NCI-H460 (cell line): ENCODE data around the gene NCKAP5. TPM values are rescaled to one million over a fixed set of nuclear protein-coding genes. Genes with fewer than 3 reads are reported as not detected.

ENCODE experiments used
- DNase-seq: peaks from one replicate; pipeline ENCODE4 v3.0.0-alpha.2; 2016; ENCODE audit warnings: low read depth; ENCODE audit errors: extremely low read depth
- total RNA-seq: library from RNA; depleted of rRNA; stranded (reverse); fragments of >200 nt; shearing (Covaris generic); gene quantifications from 2 replicates; pipeline ENCODE4 v1.2.3, GENCODE V29; 2014

NCKAP5 gene
- total RNA-seq, 1 experiment from 2014 or later: 10.0 TPM

DNA sequence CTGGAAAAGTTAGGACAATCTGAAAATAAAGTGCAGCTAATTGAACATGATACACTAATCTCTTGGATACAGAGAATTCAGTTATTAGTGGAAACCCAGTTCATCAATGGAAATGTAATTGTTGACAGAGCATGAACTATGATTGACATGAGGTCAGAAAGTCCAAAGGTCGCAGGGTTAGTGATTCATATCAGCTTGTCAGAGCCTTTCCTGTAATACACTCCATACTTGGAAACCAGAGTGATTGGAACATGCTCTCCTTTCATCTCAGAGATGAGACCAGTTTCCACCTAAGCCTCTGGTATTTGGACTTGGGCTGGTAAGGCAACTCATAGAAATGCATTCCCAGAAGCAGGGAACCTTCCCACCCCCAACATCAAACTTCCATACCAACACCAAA, 8.5 kb upstream of the NCKAP5 start:
- no peak for DNase-seq

DNA sequence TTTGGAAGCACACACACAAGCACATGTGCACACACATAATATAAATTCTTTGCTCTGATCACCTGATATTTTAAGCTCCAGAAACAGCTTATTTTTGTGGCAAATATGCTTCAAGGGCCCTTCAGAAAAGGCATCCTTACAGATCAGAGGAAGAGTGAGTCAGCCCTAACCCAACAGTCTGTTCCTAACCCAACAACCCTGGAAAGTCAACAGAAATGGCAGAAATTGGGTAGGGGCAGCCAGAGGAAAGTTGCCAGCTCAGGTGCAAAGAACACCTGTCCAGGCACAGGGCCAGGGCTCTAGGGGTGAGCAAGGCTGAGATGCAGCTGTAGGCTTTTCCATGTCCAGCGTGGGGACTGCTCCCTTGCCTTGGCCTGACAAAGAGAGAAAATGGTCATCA, 6.4 kb upstream of the NCKAP5 start:
- no peak for DNase-seq

DNA sequence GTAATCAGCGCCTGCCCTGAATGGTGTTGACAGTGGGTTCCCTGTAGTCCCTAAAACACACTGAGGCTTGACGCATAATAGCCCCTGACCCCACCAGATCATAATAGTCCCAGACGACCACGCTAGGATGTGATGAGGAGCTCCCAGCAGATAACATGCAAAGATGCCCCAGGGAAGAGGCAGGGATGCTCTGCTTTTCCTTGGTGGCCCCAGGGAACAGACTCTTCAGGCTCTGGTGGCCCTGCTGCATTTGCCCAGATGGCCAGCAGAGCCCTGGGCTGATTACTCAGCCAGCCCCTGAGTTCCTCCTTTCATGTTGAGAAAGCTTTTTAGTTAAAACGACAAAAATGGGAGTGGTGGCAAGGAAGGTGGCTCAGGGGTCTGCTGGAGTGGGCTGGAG, 5.9 kb upstream of the NCKAP5 start:
- DNase-seq: no peak

DNA sequence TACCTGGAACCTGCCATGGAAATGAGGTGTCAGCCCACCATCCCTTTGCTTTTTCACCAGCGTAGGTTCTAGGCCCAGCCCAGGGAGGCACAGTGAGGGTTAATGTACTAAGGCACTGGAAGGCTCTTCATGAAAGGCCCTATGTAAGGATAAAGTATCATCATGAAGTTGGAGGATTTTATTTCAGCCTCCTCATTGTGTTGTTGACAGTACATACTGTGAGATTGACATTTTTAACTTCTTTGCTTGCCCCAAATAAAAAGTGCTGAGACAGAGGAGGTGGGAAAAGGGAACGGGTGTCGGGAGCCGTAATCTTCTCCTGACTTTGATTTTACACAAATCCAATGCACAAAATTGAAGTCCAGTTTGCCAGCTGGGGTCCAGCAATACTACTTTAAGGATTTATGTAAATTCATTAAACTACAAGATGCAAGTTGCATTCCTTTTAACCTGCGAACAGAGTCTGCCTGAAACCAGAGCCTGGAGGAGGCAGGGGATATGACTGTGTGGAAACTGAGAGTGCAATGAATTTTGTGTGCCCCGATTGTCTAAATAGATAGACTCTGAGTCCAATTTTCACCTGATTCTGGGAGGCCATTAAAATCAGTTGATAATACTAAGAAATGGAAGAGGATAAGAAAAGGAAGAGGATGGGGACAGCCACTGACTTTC, 5.4 kb upstream of the NCKAP5 start:
- DNase-seq: no peak

DNA sequence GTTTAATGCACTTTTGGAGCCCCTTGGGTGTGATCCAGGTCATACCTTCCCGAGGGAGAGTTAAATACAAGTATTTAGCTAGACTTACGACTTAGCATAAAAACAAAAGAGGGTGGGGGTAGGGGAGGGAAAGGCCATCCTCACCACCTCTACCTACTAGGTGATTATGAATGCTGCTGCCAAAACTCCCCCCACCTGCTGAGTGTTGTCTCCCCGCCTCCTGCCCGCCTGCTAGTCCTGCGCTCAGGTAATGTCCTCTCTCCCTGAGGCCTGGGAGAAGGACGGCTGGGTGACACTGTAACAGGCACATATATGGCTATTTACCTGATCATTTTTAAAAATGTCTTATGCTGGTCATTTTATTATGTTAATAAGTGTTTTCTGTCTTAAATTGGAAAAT, 3.0 kb upstream of the NCKAP5 start:
- DNase-seq: no peak

DNA sequence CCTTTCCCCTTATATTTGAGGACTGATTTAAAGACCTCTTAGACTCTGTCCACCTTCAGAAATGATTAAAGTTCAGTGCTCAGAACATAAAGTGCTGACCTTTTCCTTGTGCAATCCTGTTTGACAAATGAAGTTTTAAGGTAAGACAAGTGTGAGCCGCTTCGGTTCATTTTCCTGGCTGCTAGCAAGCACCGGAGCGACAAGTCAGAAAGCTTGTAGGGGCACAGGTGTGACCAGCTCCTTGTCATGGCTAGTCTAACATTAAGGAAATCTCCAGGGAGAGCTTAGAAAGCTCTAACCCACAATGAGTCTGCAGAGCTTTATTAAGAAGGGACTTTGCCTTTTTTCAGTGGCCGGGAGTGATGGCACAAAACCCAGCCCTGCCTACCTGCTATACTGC, 2.3 kb upstream of the NCKAP5 start:
- DNase-seq: no peak

DNA sequence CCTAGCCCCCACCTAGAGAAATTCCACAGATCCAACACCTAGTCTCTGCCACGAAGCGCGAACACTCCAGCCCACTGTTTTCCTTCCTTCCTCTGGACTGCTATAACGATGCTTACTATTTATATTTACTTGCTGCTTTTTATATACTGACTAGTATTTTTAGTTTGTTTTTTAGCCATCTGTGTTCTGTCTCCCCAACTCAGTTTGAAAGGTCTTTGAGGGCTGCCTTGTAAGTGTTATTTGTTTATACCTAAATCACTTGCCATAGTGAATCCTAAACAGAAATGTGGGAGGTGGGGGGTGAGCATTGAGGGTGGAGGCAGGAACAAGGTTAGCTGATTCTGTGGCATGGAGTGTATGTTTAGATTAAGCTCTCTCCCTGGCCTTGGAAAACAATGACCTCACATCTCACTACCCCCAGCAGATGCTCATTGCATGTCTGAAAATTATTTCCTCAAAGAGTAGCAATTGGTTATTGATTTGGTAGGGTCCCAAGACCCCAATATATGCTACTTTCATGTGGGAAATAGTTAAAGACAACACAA, 1.1 kb upstream of the NCKAP5 start:
- no peak for DNase-seq

DNA sequence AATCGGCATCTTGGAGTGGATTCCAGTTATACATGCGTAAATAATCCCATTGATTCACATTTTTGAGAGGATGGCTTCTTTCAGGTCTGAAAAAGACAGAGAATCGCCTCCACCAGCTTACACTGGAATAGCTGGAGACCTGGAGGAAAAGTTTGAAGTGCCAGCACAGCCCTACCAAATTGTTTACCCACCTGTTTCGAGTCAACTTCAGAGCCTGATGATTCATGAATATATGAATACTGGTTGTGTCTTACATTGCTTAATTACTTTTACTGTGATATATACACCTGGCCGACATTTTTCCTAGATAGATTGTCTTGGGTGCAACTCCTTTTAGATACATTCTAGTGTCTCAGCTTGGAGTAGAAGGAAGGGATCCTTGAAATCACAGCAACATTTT, 335 bp upstream of the NCKAP5 start:
- DNase-seq: no peak

DNA sequence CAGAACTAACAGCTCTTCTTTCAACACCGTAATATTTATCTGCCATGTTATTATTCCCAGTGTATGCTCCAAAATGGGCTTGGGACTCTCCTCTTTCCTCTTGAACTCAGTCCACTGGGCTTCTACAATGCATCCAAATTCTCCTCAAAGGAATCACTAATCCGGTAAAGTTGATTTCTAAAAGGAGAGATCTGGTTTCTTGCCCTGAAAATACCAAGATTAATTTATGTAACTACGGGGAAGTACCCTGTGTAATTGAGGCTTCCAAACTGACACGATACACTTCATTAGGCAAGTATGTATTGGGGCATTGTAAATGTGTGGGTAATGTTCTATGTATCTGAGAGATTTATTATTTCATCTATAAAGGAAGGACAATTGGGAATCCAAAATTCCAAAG, 5.7 kb downstream of the NCKAP5 start:
- DNase-seq: no peak

DNA sequence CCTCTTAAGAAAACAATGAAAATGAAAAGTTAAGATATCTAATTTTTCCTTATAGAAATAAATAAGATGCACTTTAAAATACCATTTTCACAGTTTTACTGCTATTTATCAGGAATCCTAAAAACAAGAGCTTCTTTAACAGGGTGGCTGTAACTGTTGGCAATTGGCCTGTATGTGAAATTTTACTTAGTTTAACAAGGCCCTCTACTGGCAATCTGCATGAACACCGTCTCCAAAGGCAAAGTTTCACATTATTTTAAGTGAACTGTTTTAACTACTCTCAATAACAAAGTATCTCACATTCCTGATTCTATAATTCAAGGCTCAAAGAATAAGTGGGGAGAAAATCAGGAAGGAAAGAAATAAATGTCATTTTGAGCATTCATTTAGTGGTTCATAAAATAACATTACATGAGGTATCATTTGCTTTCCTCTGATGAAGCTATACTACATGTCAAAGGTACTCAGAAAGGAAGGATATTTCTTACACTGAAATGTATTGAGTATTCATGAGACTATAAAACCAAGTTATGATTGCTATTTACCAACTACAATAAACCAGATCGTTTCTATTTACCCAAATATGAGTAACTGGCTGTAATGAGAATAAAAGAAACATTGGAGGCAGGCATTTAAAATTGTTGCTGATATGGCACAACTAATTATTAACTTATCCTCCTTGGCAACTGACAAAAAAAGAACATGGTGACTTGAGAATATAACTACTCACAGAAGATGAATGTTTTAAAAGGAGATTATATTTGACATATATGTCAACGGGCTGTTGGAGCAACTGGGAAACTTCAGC, 7.0 kb downstream of the NCKAP5 start:
- DNase-seq: peak; percentile 69

DNA sequence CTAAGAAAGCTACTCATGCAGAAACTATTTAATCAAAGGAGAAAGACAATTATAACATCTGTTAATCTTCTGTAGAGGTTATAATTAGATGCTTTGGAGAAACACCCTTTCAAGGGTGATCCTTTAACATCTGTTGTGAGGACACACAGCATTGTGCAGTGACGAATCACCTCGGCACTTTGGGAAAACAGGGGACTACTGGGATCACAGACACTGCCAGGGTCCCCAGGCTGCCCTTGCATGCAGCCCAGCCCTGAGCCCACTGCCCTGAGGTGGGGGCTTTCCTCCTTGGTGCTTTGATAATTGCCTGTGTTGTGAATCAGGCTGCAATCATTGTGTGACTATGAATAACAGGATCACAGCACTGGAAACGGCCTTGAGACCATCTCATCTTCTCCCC, 10.6 kb downstream of the NCKAP5 start:
- DNase-seq: no peak

DNA sequence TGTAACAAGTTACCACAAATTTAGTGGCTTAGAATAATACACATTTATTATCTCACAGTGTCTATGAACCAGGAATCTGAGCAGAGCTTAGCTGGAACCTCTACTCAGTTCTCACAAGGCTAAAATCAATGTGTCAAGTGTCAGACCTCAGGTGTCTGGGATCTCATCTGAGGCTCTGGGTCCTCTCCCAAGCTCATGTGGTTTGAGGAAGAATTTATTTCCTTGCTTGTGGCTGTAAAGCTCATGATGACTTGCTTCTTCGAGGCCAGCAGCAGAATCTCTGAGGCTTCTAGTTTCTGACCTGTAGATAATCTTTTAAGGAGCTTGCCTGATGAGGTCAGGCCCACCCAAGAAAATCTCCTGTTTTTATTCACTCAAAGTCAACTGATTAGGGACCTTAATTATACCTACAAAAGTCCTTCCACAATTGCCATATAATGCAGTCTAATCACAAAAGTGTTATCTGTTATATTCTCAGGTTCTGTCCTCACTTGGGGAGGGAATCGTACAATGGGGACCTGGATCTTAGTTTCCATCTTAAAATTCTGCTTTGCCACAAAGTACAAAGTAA, 14.3 kb downstream of the NCKAP5 start:
- DNase-seq: no peak

DNA sequence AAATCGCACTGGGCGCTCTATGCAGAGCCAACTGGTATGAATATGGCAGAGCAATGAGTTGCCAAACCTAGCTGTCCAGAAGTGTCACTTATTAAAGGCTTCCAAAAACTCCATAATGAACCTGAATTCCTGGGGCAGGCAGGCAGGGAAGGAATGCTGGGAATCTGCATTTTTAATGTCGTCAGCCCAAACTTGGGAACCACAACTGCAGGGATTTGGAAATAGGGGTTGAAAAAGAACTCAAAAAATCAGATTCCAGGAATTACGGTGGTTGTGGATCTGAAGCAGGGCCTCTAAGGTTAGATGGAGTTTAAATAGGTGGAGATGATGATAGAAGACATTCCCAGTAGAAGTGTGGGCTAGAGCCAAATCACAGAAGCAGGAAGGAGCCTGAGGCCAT, 15.0 kb downstream of the NCKAP5 start:
- DNase-seq: no peak

DNA sequence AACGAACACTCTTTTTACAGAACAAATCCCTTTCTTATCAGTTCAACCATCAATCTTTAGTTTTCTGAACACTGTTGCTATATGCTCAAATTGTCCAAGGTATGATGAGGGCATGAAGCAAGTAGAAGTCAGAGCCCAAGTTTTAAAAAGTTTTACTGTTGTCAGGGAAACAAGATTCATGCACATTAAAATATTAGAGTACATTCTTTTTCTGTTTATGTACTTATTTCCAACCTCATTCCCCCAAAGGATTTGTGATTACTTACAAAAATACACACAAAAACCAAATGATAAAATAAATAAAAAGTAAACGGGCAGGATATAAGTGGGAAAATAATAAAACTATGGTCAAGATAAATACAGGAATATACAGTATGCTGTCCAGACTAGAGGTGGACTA, 15.4 kb downstream of the NCKAP5 start:
- DNase-seq: no peak

DNA sequence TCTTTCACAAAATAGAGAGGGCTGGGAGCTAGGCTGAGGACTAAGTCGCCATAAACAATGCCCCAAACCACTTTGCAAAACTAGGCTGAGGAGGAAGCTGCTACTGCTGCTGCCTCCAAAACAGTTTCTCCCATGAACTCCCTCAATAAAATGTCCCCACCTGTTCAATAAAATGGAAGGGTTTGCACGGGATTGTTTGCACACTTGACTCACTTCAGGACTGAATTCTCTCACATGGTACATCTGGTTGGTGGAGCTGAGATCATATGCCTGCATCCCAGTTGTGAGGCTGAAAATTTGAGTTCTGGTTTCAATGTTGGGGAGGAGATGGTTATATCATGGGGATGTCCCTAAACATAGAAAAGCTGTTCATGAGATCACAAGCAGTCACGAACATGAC, 26.5 kb downstream of the NCKAP5 start:
- DNase-seq: no peak

DNA sequence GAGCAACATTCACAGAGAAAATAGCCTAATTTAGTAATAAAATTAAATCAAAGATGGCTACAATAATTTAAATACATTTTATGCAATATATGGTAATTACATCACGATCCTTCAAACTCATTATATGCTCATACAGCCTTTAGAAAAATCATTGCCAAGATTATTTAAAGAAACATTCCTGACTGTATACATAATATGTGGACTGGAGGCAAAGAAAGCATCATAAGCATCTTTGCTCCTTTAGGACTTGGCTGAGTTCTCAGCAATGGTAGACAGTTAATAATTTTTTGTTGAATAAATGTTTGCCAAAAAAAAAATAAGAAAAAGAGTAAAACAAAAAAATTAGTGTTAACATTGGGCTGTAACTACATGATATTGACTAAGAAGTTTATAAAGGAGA, 26.9 kb downstream of the NCKAP5 start:
- DNase-seq: no peak

DNA sequence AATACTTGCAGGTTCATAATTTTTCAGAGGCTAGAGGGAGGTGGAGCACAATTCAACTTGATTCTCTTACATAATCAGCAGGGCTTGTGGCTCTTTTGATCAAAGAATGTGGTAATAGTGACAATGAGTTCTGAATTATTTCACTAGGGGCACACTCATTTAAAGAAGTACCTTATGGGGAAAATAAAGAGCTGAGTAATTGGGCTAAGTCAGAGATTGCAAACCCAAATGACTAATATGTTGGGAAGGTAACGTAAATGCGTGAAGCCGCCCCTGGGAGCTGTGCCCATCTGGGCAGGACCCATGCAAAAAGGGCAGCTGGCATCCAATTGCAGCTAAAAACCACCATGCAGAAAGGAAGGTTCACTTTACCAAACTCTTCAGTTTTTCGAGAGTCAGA, 35.3 kb downstream of the NCKAP5 start:
- peak; percentile 89 for DNase-seq

DNA sequence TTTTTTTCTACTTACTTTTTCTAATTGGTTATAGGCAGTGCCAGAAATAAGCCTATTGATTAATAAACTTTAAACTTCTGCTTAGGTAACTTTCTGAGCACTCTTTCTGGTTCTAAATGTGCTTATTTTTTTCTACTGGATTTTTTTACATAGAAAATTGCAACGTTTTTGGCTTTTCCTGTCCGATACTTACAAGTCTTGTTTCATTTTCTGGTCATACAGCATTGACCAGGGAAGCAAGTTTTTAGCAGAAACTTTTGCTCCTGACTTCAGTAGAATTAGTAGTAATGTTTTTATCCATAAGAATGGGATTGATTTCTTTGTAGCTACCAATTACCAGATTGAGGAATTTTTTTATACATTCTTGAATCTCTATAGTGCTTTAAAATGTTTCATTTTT, 36.9 kb downstream of the NCKAP5 start:
- no peak for DNase-seq

DNA sequence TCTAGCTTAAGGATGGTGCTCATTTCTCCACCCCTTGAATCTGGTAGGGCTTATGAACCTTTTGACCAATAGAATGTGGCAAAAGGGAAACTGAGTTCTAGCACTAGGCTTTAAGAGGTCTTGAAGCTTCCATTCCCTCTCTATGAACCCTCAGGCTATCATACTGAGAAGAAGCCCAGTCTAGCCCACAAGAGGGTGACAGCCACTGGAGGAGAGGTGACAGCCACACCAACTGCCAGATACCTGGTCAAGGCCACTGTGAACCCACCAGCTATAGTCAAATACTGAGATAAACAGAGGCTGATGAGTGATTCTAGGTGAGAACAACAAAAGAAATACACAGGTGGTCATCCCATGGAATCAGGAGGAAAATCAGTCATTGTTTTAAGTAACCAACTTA, 37.6 kb downstream of the NCKAP5 start:
- DNase-seq: no peak

DNA sequence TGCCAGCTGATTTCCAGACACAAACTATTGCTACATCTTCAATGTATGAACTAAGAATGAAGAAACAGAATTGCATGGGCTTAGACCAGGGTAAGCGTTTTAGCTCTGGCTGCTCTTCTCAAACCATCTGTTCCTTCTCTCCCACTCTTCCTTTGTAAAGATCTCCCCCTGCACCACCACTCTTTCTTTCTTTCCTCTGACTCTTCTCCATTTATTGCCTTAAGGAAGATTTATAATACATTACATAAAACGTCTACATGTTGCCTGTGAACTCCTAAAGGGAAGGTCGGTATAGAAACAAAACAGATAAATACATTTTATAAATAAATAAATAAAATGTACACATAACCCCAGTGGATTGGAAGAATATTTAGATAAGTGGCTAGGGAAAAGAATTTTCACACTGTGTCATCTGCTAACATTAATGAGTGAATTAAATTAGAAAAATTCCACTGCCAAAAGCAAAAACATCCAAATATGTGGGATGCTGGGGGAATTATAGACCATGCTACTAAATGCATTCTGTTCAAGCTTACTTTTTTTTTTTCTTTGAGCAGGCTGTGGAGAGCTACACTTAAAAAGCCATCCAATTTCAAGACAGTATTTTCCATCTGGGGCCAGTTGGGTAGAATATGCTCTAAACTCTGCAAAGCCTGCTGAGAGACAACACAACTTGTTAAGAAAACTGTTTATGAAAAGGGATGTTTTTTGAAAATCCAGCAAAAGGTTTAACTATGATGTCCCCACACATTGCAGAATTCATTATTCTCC, 41.5 kb downstream of the NCKAP5 start:
- DNase-seq: no peak
